Upper lobe of left lung (tissue), 4 donors: ENCODE data around the gene PUM1.

Source experiments
- EP300 ChIP-seq, 4 donors: sonication (generic); formaldehyde crosslinking; IDR thresholded peaks; one replicate each; pipeline ENCODE4 v1.5.1; 2017; ENCODE audit warnings: antibody characterized with exemption in 4 of 4, control low read depth in 2 of 4
- POLR2A ChIP-seq, 4 donors: fragments of 450-650 bp; IDR thresholded peaks; one replicate each; pipeline ENCODE4 v1.5.1; 2016 to 2017; ENCODE audit warnings: antibody characterized with exemption in 4 of 4, mild to moderate bottlenecking in 2 of 4
- POLR2AphosphoS5 ChIP-seq, 2 donors: sonication (generic); formaldehyde crosslinking; IDR thresholded peaks; one replicate each; pipeline ENCODE4 v1.5.1; 2017; ENCODE audit warnings: antibody characterized with exemption in 2 of 2
- TF ChIP-seq, protein P1 (sequence below), 6 experiments: fragments of 450-650 bp in 4 of 6; fragments of 200-600 bp in 2 of 6; sonication (generic) in 2 of 6; IDR thresholded peaks; one replicate each; pipeline ENCODE4 v1.5.1; 2016 to 2019; ENCODE audit warnings: antibody characterized with exemption in 6 of 6

DNA sequence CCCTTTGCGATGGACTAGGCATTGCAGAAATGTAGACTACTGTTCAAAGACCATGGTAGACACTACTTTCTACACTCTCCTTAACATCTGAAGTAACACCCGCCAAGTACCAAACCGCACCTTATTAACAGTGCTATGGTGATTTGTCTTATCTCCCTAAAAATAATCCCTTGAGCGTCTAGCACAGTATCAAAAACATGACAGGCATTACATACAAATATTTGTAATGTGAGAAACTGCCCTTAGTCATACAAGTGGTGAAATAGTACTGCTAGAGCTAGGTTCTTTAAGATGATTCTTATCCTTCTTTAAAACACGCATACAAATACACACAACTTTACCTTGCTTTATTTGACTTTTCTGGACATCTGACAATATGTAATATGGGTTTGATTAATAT lies 27.2 kb downstream of the PUM1 start:
- TF ChIP-seq EP300 (IDR thresholded peaks at IDR 0.05), result no peak
- TF ChIP-seq, protein P1, sequence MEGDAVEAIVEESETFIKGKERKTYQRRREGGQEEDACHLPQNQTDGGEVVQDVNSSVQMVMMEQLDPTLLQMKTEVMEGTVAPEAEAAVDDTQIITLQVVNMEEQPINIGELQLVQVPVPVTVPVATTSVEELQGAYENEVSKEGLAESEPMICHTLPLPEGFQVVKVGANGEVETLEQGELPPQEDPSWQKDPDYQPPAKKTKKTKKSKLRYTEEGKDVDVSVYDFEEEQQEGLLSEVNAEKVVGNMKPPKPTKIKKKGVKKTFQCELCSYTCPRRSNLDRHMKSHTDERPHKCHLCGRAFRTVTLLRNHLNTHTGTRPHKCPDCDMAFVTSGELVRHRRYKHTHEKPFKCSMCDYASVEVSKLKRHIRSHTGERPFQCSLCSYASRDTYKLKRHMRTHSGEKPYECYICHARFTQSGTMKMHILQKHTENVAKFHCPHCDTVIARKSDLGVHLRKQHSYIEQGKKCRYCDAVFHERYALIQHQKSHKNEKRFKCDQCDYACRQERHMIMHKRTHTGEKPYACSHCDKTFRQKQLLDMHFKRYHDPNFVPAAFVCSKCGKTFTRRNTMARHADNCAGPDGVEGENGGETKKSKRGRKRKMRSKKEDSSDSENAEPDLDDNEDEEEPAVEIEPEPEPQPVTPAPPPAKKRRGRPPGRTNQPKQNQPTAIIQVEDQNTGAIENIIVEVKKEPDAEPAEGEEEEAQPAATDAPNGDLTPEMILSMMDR (IDR thresholded peaks at IDR 0.05), result no peak
- TF ChIP-seq POLR2AphosphoS5 (IDR thresholded peaks at IDR 0.05), result no peak
- no peak for TF ChIP-seq POLR2A (IDR thresholded peaks at IDR 0.05)
